ENCODE results near the gene DNHD1.

DNHD1 gene, protein sequence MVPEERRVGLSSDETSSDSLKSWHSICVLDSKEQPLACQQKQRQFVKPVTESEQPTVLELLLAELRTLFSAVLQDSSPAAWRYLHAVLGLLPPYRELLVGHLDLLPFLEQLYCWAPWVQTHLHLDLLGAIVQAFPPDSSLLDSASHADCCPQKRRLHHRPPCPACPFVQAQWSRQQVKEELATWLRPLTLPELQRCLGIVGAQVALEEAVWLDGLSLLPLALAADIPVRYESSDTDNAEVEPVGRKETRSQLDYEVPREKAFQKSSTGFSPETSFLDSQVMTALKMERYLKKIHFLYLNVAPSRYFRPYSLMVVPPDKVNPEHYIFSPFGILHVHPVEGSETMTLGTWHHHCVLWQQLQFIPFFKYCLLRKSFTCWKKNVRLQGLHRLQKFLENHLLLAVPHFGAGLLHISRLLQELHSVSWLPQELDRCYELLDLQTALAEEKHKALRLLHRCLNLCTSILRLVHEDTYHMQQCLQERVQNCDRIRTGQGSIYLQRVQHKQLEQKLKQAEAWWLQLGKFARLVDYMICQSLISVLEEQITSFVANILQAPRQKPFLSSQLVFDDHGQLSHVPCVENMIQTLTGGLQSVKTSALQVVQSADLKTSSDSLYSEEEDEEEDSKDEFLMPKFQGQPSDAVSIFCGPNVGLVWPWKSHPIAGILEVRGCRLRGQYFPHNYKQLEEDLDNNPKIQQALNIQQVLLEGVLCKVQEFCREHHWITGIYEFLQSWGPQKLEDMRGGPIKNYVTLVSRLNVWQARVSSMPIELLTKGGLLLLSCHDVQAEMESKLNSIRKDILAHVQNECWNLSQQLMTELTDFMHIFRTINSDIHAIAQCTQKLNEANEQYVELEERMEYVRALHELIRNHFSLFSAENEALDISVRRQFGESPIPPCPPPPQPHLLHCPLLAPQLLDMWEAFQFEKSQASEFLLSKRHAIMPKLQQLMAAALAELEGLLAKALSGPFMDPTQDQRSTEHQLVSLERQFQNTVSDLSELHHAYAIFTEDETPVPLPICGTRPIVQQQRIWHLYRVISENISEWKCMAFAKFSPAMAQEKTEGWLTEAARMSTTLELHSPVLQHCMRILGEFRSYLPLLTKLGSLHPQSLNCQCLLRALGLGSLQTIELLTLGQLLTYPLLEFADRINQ (N-terminal part only)

DNA sequence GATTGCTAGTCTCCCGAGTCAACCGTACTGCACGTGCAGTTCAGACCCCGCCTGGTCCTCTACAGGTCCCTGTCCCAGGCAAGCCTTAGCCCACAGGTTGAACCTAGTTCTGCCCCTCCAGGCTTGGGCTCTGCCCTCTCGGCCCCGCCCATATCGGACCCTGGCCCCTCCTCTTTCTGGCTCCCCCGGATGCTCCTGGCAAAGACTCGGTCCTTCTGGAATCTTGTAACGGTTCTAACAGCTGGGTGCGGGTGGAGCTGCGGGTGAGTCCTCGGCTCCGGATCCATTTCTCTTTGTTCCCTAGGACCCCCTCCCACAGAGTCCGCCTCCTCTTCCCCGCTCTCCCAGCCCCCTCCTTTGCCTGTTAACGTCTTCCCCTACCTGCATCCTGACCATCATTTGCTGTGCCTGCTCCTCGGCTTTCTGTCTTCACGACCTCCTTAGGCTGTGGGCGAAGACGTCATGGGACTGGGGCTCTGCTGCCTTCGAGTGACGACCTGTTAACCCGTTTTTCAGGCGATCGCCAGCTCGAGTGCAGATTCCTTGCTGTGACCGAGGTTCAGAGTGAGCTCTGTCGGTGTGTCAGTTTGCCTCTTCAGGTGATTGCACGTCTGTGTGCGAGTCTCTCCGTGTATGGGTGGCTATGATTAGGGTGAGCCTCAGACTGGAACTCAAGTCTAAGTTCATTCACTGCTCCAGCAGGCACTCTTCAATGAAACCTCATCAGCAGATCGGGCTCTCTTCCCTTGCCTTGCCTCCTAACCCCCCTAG lies at the start of gene DNHD1:
Gene DNHD1, plus strand, starts transcription at position 212 of the 771 bp plus-strand sequence. CDS start 936 bp downstream, outside the sequence.
- DNase-seq = no peak

DNA sequence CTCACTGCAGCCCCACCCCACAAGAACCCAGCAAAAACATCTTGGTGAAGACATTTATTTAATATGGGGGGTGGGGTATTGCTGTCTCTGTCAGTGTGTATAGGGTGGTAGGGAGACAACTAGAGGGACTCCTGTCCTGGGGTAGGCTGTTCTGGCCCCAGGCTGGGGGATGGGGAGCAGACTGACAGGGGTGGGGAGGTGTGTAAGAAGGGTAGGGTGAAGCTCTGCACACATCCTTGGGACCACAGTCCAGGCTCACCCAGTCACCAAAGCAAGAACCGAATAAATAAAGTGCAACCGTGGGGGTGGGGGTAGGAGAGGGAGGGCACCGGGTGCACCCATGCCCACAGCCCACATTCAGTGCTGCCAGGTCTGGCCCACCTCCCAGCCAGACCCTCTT lies 48.5 kb upstream of the DNHD1 start:
- no peak for DNase-seq

DNA sequence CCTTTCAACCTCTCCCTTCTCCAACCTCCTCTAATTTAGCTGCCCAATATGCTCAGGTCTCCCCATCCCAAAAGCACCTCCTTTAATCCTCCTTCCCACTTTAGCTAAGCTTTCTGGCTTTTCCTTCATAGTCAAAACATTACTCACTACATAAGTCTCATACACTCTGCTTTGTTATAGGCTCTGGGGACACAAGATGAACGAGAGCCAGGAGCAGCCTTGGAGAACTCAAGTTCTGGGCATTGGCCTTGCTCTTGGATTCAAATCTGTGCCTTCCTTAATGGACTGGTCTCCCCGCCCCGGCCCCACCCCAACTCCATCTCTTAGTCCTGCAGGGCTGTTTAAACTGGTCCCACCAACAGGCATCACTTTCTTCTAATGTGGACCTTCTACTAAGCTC lies 44.9 kb upstream of the DNHD1 start:
- no peak for DNase-seq

DNA sequence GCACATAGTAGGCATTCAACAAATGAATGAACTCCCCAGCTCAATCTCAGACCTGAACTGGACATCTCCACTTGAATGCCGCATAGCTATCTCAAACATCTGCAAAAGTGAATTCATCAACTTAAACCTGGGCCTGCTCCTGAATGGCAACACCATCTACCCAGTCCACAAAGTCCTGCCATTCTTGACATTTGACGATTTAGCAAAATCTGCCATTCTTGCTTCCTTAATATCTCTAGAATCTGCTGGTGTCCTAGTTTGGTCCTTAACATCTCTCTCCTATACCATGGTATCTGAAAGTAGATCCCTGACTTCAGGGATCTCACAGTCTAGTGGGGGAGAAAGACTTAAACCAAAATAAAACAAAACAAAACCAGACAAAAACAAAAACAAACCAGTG lies 43.9 kb upstream of the DNHD1 start:
- no peak for DNase-seq

DNA sequence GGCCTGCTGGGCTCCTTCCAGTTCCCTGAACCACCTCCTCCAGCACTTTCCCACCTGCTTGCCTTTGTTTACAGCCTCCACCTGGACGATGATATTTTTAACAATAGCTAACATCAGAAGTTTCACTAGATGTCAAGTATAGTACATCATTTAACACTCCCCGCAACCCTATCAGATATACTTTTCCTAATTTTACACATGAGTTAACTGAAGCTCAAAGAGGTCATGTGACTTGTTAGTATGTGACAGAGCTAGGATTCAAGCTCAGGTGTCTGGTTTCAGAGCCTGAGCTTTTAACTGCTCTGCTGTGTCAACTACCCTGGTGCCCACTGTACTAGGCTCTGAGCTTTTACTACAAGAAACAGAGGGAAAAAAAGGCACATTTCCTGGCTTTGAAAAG lies 42.0 kb upstream of the DNHD1 start:
- DNase-seq = no peak

DNA sequence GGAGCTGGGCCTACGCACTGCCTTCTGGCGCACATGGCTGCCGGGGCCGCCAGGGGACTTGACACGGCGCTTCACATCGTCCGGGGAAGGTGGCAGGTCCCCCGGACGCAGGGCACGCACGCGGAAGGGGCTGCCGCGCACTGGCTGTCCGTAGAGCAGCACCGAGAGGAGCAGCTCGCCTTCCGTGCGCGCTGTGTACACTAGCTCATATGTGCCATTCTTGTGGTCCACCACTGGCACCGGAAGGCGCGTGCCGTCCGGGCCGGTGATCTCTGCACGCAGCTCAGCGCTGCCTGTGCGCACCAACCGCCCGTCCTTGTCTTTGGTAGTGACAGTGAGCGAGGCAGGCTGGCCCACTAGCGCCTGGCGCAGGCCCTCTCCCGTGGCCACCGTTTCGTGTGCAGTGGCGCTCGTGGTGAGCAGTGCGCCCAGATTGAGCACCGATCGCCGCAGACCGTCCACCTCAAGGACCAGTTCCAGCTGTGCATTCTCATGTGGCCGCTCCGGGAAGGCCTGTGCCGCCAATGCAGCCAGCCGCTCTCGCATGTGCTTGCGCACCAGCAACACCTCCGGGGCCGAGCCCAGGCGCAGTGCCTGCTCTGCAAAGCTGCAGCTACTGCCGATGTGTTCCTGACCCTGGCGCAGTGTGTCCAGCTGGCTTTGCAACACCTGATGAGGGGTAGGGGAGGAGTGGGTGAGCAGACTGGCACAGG lies 40.6 kb upstream of the DNHD1 start:
- DNase-seq = no peak

DNA sequence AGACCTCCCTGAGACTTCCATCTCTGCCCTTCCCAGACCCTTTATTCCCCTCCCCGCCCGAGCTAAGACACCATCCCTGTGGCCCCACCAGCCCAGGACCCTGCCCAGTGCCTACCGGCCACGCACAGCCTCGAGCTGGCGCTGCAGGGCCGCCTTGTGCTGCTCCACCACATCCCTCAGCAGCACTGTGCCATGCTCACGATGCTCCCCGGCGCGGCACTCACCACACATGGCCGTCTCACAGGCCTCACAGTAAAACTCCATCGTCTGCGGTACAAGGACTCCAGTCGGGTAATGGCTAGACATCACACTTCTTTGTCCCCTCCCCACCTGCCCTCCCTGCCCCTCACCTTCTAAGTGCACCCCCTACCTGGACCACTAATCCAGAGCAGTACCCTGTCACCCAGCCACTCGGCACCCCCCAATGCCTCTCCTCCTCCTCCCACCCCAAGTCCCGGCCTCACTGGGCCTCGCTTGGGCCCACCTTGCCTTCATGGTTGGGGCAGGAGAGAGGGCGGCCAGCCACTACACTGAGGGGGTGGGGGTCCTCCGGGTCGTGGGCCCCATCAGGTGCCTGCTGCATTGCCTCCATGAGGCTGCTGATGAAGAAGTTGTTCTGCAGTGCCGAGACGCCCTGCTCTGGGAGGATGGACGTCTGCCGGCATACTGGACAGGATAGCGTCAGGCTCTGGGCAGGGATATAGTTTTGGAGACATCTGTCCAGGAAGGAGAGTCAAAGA lies 39.3 kb upstream of the DNHD1 start:
- no peak for DNase-seq

DNA sequence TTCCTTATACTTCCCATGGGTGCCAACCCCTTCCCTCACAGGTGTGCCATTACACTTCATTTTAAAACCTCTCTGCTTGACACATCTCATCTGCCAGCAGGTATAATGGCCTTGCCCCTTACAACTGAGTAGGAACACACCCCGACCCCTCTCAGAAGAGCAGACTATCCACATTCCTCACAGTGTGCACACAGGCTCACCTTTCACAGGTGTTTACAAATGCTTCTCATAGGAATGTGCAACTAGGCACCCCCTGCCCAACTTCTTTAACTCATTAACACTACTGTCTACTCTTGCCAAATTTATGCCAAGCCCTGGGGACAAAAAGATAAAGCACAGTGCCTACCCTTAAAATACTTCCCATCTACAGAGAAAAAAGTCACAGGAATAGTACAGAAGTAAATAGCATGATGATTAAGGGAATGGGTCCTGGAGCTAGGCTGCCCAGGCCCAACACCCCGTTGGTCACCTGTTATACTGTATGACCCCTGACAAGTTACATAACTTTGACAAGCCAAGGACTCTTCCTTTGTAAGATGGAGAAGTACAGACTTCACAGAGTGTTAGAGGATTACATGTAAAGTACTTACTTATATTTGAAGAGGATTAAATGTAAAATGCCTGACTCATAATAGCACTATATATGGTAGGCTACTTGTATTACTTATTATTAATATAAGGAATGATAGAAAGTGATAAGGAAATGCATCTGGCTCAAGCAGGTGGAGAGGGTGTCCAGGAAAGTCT lies 38.6 kb upstream of the DNHD1 start:
- DNase-seq = no peak

DNA sequence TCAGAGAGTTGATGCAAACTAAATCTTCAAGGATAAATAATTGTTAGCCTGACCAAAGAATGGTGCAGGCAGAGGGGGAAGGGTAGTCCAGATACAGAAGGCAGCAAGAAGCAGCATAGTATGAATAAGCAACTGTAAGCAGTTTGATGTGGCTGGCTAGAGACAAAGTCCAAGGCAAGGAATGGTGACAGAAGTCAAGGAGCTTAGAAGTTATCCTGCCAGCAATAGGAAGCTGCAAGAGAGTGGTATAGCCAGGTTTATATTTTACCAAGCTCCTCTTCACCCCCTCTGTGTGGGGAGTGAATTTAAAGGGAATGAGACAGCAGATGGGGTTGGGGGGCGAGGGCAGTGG lies 38.0 kb upstream of the DNHD1 start:
- no peak for DNase-seq

DNA sequence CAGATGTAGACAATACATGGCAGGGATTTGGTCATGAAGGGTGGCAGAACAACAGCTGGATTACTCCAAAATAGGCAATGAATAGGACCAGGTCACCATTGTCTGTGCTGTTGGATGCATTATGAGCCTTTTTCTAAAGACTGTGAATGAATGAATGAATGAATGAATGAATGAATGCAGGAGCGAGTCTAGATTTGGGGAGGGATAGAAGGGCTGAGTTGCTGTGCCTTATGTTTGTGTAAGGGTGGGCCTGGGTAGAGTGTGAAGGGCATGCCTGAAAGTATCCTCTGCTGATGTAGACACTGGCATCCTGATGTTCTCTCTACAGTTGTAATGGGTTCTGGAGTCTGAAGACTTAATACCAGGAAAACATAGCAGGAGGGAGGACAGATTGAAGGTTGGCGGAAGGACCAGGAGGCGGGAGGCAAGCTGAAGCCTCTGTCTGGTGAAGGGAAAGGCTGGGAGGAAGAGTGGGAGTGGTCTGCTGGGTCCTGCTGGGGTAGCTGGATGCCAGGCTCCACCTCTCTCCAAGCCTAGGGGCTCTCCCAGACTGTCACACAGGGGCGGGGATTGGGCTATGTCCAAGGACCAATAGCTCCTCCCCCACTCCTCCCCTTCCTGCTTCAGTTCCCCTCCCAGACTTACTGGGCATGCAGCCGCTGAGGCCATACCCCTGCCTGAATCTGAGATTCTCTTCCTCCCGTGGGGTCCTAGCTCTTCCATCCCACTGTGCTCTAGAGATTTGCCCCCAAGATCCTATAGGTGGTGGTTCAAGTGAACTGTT lies 28.2 kb upstream of the DNHD1 start:
- peak; percentile 74 for DNase-seq

DNA sequence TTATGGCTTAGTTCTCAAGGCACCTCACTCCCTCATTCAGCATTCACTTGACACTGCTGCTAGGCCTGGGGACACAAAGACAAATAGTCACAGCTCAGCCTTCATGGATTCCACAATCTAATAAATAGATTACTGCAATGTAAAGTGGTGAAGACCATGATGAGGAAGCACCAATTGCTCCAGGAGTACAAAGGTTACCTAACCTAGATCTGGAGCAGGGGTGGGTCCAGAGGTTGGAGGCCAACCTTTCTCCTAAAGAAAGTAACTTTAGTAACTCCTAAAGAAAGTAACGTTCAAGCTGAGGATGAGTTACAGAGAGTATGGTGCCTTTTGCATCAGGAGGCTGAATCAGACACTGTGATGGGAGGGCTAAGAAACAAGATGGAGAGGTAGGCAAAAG lies 27.5 kb upstream of the DNHD1 start:
- no peak for DNase-seq

DNA sequence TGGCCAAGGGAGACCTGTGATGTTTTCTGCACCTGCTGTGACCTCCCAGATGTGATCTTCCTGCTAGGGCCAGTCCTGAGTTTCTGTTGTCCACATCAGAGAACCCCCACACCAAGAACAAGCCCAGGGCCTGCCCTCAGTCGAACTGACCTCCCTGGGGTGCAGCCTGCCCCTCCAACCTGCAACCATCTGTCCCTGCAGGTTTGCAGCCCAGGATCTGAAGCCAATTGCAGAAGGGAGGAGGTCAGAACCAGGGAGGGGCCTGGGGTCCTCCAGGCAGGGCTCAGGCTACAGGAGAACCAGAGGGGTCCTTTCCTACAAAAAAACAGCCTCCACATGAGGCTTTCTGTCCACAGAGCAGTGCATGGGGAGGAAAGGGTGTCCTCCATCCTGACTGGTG lies 24.1 kb upstream of the DNHD1 start:
- no peak for DNase-seq

DNA sequence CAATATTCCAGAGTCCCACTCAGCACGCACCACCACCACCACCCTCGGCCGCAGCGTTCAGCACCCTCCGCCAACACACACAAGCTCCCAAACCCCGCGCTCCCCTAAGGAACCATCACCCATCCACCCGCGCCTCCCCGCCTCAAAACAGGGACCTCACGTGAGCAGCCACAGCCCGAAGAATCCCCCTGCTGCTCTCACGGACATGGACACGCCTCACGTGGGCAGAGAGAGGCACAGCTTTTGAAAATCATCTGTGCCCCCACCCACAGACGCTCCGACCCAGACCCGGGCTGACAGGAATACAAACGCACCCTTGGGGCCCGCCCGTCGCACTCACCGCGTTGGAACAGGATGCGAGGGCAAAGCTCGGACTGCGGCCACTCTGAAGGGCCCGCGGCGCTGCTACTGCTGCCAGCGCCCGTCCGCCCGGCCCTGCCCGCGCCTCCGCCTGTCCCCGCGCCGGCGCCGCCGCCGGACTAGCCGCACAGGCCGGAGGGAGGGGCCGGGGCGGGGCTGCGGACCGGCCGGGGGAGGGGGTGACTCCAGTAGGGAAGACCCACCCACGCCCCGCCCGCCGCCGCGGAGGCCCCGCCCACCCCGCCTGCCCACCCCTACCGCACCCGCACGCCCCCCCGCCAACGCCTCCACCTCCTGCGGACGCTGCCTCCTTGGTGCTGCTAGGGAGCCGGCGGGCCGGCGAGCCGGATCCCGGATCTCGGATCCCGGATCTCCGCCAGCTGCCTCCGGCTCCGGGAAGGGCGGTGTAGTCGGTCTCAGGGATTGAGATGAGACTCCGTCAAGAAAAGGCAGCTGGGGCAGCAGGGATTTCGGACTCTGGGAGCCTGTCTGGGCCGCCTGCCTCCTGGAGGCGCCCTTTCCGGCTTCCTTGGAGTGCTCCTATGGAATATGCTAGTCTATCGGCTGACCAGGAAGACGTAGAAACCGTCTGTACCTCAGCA lies 23.3 kb upstream of the DNHD1 start, which contains the start of gene TRIM3:
Gene TRIM3, minus strand, starts transcription at position 491 of the 962 bp plus-strand sequence. CDS start 8,246 bp downstream, outside the sequence.
- DNase-seq = peak; percentile 89

DNA sequence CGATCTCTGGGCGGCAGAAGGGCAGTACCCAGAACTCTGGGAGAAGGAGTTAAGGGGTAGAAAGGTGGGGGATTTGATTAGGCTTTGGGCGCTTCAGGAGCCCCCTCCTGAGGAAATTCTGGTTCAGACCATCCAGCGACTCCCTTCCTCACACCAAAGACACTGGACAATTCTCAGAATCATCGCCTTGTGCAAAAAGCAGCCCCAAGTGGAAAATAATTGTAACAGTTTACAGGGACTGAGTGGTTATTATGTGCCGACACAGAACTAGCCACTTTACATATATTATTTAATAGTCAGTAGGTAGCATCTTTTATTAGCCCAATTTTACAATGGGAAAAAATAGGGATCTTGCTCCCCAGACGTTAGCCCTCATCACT lies 22.7 kb upstream of the DNHD1 start:
- no peak for DNase-seq

DNA sequence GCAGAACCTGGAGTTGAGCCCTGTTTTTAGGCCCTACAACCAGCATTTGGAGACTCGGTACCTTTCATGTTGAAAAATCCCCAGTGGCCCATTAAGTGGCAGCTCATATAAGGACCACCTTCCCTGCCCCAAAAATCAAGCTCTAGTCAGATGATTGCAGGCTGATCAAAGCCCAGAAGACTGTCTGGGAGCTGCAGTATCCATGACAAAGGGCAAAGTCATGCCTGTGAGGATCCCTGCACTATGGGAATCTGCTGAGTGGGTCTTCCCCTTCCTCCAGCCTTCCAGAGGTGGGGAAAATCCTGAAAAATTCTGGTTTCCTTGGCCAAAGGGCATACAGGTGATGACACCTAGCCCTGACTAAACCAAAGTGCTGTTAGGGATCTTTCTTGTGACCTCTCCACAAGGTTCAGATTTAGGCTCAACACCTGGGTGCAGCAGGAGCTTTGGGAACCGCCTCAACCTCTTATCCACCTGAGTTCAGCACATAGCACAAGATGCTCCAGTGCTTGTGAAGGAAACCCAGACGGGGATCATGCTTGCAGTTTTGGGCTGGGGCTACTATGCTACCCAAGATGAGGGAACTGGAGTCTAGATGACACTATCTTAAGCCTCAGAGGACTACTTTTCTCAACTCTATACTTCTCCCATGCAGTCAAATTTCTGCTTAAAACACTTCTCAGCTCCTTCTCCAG lies 22.1 kb upstream of the DNHD1 start:
- no peak for DNase-seq

DNA sequence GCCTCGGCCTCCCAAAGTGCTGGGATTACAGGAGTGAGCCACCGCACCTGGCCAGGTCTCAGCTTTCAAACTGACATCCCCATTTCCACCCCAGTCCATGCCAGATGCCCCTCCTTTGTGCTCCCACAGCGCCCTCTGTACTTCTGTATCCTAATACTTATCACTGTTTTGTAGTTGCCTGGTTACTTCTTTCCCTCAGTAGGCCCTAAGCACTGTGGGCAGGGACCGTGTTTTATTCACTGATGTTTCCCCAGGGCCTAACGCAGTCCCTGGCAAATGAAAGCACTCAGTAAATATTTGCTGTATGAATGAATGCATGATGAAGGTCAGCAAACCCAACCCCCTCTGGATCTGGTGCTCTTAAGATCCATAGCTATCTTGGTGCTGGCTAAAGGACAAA lies 21.1 kb upstream of the DNHD1 start:
- no peak for DNase-seq

DNA sequence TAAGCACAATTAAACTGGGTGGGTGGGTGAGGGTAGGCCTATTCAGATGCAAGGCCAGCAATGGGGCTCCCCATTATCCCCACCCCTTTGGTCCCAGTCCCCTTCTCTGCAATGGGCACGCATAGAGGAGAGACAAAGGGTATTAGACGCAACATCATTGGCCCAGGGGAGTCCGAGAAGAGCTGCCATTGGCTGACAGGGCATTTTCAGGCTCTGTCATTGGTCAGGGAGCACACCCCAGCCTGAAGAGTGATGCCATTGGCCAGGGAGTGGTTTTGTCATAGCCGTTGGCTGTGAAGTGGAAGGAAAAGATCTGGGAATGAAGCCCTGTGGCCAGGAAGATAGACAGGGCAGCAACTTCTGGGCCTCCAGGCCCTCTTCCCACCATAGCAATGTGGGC lies 20.5 kb upstream of the DNHD1 start:
- no peak for DNase-seq
